ENCODE results near the gene HYAL4. TPM values are rescaled to one million over a fixed set of nuclear protein-coding genes. Genes with fewer than 3 reads are reported as not detected.

Gene HYAL4
- total RNA-seq, 1 donor, result not detected

DNA sequence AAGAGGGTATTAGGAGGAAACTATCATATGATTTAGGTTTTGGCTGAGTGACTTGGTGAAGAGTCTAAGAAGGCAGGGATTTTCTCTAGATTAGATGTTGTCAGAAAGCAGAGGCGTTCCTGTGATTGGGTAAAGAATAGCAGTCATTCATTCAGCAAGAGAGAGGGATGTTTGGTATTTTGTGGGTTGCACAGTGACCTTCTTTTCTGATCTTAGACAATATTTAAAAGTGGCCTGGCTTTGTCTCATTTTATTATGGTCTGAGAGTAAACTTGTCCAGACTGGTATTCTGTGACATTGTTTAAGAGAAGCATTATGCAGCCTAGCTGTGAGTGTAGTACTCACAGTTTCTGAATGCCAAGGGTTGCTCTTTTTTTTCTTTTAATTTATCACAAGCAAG lies 18.5 kb downstream of the HYAL4 start:
- TF ChIP-seq, protein P1, sequence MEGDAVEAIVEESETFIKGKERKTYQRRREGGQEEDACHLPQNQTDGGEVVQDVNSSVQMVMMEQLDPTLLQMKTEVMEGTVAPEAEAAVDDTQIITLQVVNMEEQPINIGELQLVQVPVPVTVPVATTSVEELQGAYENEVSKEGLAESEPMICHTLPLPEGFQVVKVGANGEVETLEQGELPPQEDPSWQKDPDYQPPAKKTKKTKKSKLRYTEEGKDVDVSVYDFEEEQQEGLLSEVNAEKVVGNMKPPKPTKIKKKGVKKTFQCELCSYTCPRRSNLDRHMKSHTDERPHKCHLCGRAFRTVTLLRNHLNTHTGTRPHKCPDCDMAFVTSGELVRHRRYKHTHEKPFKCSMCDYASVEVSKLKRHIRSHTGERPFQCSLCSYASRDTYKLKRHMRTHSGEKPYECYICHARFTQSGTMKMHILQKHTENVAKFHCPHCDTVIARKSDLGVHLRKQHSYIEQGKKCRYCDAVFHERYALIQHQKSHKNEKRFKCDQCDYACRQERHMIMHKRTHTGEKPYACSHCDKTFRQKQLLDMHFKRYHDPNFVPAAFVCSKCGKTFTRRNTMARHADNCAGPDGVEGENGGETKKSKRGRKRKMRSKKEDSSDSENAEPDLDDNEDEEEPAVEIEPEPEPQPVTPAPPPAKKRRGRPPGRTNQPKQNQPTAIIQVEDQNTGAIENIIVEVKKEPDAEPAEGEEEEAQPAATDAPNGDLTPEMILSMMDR (IDR thresholded peaks at IDR 0.05; ENCODE audit: insufficient read depth, low read length), result no peak
- no peak for DNase-seq (ENCODE audit: low read depth)
- no peak overlapping the region for H3K4me3 ChIP-seq (ENCODE audit: low read depth, low read length)

DNA sequence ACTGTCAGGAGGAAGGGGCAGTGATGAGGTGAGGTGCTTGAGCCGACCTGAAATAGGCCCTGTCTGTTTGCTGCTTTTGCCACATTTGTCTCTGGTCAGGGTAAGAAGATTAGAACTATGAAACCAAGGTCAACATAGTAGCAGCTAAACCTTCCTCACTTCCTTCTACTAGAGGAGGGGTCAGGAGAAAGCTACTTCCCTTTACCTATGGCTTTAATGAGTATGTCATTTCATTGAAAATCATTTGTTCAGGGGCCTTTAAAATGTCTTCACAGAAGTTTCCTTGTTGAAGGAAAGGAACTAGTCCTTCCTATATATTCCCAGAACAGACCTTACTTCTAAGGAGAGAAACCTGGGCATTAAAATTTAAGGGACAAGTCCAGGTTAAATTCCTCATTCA lies 19.0 kb downstream of the HYAL4 start:
- DNase-seq (ENCODE audit: low read depth), result no peak
- TF ChIP-seq, protein P1 (IDR thresholded peaks at IDR 0.05; ENCODE audit: insufficient read depth, low read length), result no peak

DNA sequence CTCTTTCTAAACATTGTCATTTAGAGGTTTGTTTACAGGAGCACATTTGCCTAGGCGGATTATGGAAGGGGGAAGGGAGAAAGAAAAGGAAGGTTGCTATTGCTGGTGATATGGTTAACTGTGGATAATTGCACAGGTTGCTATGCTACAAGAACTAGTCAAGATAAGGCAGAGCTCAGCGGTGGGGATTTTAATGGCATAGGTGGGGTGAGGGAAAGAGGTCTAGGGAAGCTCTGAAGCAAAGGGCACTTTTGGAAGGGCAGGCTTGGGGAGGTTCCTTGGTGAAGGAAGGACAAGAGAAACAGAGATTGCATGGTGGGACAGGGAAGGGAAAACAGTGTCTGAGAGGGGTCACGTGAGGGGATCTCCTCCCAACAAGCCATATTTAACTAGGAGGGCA lies 19.5 kb downstream of the HYAL4 start:
- no peak for DNase-seq (ENCODE audit: low read depth)
- TF ChIP-seq, protein P1 (IDR thresholded peaks at IDR 0.05; ENCODE audit: insufficient read depth, low read length), result no peak
- no peak overlapping the region for H3K4me3 ChIP-seq (ENCODE audit: low read depth, low read length)

More for the DNA sequence above, 19.0 kb downstream of the HYAL4 start:
- H3K4me3 ChIP-seq (ENCODE audit: low read depth, low read length), result no peak overlapping the region

DNA sequence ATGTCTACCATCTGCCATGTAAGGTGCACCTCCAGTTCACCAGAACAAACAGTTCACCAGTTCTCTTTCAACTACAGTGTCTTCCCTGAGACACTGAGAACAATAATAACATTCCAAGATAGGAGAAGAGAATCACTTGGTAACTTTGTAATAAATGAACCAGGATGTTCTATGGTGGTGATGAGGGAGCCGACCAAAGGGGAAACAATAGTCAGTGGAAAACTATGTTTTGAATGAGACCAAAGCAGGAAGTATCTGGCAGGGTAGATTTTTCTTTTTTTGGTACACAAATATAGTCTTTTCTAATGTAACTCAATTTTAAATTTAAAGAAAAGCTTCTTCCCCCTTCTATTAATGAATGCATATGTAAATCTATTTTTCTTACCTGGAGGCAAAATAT lies 20.0 kb downstream of the HYAL4 start:
- DNase-seq (ENCODE audit: low read depth), result peak; percentile 12
- H3K4me3 ChIP-seq (ENCODE audit: low read depth, low read length), result no peak overlapping the region
- TF ChIP-seq, protein P1 (IDR thresholded peaks at IDR 0.05; ENCODE audit: insufficient read depth, low read length), result no peak

DNA sequence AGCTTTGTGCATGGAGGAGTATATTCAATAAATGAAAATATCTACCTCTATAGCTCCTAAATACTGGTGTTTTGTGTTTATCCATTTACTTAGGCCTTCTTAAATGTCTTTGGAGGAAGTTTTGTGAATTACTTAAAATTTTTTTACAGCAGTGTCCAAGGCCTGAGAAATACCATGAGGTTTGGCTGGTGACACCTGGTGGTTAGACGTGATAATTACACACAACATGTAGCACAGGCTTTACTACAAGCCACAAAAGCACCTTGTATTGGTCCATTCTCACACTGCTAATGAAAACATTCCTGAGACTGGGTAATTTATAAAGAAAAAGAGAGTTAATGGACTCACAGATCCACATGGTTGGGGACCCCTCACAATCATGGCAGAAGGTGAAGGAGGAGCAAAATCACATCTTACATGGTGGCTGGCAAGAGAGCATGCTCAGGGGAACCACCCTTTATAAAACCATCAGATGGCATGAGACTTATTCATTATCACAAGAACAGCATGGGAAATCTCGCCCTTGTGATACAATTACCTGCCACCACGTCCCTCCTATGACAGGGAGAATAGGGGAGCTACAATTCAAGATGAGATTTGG lies 20.6 kb downstream of the HYAL4 start:
- TF ChIP-seq, protein P1 (IDR thresholded peaks at IDR 0.05; ENCODE audit: insufficient read depth, low read length), result peak; percentile 67
- no peak overlapping the region for H3K4me3 ChIP-seq (ENCODE audit: low read depth, low read length)
- peak; percentile 83 for DNase-seq (ENCODE audit: low read depth)

DNA sequence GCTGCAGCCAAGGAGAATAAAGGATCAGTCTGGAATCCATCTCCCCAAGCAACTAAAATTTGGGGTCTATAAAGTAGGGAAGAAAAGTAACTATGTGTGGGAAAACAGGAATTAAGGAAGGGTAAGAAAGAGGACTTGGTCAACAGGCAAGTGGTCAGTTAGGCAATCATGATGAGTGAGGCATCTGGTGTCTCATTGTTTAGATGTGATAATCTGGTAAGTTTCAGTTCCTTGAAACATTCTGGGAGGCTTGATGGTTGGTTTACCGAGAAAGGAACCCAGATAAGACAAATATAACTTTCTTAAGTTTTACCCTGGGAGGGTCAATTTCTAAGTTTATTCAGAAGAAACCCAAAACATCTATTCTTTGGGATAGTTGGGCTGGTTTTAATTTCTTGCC lies 22.3 kb downstream of the HYAL4 start:
- DNase-seq (ENCODE audit: low read depth), result peak; percentile 16
- TF ChIP-seq, protein P1 (IDR thresholded peaks at IDR 0.05; ENCODE audit: insufficient read depth, low read length), result no peak
- H3K4me3 ChIP-seq (ENCODE audit: low read depth, low read length), result no peak overlapping the region
